ENCODE measurements around the gene ANO8.
A peak's percentile ranks its signal among the peaks of the same experiment; 100 is the strongest.
"Not testable (repeated sequence)": the region's sequence is repeated elsewhere in the genome, so short reads cannot be mapped to it uniquely, and the experiment has no call there.

ANO8 gene

DNA sequence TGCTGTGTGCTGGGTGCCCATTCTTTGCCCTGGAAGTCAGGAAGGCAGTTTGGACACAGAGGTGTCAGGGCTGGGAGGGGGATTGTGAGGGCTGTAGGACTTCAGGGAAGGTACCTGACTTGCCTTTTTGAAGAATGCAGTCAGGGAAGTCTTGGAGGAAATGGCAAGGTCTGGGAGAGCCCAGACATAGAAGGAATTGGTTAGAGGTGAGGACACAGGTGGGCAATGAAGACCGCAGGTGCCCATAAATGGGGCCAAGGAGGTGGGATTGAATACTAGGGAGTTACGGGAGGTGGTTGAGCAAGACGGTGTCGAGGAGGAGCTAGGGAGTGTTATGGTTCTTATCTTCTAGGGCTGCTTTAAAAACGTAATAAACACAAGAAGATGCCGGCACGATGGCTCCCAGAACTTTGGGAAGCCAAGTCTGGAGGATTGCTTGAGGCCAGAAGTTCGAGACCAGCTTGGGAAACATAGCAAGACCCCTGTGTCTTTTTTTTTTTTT lies 26.7 kb downstream of the ANO8 start:
- DNase-seq = no peak

DNA sequence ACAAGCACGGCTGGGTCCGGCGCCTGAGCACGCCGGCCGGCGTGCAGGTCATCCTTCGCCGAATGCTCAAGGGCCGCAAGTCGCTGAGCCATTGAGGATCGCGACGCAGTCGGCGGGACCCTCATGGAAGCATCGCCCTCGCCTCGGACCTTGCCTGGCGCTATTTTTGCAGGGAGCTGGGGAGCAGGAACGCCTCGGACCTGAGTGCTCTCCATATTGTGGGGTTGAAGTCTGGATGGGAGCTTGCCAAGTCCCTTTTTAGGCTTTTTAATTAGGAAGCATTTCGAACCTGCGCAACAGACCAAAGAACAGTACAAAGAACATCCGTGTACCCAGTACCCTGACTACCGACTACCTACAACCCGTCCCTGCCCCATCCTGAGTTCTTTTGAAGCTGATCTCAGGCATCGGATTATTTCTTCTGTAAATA lies 28.4 kb downstream of the ANO8 start:
- DNase-seq = no peak

GRCh38 chr19:17305517-17306284 lies 29.0 kb downstream of the ANO8 start, which contains the start of gene MRPL34:
Gene MRPL34, plus strand, starts transcription at chr19:17305872. Its CDS starts 21 bp downstream, at chr19:17305893.
- DNase-seq = peak; percentile 95

- no peak for DNase-seq
Observed at GRCh38 chr19:17305216-17305516, 29.5 kb downstream of the ANO8 start.

GRCh38 chr19:17304386-17305215 lies 30.1 kb downstream of the ANO8 start:
- no peak for DNase-seq

- DNase-seq = no peak
Observed at GRCh38 chr19:17303940-17304267, 30.8 kb downstream of the ANO8 start.

- peak; percentile 97 for DNase-seq
Observed at GRCh38 chr19:17303167-17303939, 31.3 kb downstream of the ANO8 start, which contains the start of gene ABHD8. Gene ABHD8, minus strand, starts transcription at chr19:17303425. Its CDS starts 1,809 bp downstream, at chr19:17301616.

DNA sequence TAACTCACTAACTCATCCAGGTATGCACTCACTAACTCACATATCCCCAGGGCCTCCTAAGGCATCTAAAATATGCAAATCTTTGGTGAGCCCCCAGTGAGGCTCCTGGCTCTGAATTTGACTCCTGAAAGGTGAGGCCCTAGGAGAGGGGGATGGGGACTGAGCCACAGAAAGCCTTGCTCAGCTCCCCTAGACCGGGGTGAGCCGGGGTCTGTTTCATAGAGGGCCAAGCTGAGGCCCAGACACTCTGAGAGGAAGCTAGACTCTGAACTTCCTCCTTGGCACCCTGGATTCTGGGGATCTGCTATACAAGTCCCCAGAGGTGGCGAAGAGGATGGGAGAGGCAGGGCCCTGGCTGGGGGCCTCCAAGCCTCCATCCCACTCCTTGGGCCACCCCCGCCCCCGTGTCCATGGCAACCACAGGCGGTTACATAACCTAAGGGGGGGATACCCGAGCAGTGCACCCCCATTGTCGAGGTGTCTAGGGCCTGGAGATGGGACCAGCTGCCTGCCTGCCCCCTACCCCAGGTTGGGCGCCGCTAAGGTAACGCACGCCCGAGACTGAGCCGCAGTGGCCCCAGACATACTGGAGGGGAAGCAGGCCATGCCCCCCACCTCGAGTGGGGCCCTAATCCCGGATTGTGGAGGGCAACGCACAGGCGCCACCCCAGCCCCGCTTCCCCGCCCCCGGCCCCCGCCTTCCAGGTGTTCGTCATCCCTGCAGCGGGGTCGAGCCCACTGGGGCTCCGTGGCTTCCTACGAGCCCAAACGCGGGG lies 32.1 kb downstream of the ANO8 start:
- DNase-seq = peak; percentile 67

GRCh38 chr19:17300992-17301619 lies 33.5 kb downstream of the ANO8 start:
- no peak for DNase-seq

- DNase-seq = no peak
Observed at GRCh38 chr19:17296976-17297375, 37.7 kb downstream of the ANO8 start.

- no peak for DNase-seq
Observed at GRCh38 chr19:17296273-17296672, 38.4 kb downstream of the ANO8 start.

GRCh38 chr19:17295551-17295950 lies 39.1 kb downstream of the ANO8 start:
- DNase-seq = not testable (repeated sequence)

DNA sequence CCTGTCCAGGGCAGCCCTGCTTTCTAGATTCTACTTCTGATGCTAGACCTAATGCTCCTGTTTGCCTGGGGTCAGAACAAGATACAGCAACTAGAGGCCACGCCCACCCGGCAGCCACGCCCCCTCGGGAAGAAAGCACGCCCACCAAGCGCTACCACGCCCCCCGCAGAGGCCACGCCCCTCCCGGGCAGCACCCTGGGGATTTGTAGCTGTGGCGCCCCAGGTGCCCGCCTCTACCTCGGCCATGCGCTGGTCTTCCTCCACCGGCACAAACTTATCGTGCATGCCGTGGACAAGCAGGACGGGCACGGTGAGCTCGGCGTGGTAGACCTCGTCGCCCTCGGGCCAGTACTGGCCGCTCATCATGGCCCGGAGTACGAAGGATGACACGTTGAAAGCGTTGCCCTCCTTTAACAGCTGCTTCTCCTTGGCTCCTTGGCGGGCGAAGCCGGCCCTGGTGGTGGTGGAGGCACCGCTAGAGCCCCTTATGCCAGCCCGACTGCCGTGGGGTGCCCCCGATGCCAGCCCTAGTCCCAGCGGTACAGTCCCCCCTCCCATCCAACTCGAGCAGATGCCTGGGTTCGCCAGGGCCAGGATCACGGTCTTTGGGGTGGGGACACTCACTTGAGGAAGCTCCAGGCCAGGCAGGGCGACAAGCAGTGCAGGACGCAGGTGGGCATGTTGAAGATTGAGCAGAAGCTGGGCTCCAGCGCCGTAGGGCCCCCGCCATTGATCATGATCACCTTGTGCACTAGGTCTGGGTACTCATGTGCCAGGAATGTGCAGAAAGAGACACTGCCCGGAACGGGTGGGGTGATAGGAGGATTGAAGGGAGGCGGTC lies 40.4 kb downstream of the ANO8 start:
- DNase-seq = peak; percentile 79

GRCh38 chr19:17293605-17294004 lies 41.0 kb downstream of the ANO8 start:
- DNase-seq = no peak

- peak; percentile 95 for DNase-seq
Observed at GRCh38 chr19:17292301-17293074, 42.2 kb downstream of the ANO8 start.

GRCh38 chr19:17289489-17289888 lies 45.2 kb downstream of the ANO8 start:
- peak; percentile 78 for DNase-seq

- no peak for DNase-seq
Observed at GRCh38 chr19:17286752-17287151, 47.9 kb downstream of the ANO8 start.

GRCh38 chr19:17286263-17286662 lies 48.4 kb downstream of the ANO8 start:
- no peak for DNase-seq

DNA sequence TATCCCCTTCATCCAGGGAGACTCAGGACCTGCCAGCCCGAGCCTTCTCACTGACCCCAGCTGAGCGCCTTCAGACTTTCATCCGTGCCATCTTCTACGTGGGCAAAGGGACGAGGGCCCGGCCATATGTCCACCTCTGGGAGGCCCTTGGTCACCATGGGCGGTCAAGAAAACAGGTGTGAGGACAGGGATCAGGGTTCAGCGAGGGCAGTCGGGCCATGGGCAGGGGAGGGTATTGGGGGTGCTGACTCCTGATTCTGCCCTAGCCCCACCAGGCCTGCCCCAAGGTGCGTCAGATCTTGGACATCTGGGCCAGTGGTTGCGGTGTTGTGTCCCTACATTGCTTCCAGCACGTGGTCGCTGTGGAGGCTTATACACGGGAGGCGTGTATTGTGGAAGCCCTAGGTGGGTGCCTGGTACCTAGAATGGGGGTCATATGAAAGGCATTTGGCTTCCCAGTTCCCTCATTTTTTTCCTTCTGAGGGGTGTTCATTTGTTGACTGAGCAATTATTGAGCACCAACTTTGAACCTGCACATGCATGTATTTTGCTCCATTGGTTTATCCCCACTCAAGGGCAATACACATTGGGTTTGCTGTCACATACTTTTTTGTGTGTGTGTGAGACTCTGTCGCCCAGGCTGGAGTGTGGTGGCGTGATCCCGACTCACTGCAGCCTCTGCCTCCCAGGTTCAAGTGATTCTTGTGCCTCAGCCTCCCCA lies 49.1 kb downstream of the ANO8 start:
- DNase-seq = no peak
